Thoracic aorta (tissue), 2 donors: ENCODE data around the gene GLA. TPM values are rescaled to one million over a fixed set of nuclear protein-coding genes. Genes with fewer than 3 reads are reported as not detected.

Experiments used
- ATAC-seq: fragments of 150-250 bp; one replicate; pipeline ENCODE4 v1.8.0; 2017; ENCODE audit warnings: low read depth; ENCODE audit not compliant: insufficient number of reproducible peaks, low FRiP score
- DNase-seq: peaks from one replicate; pipeline ENCODE4 v3.0.0-alpha.2; 2020; ENCODE audit warnings: low spot score
- H3K27ac ChIP-seq, 2 donors: fragments of 200-600 bp; sonication (generic); 1 replicate in 1 of 2; 2 replicates in 1 of 2; pipeline ENCODE4 v1.5.1; 2016; ENCODE audit warnings: mild to moderate bottlenecking in 2 of 2, moderate library complexity in 2 of 2
- H3K27me3 ChIP-seq: fragments of 200-600 bp; sonication (generic); replicated peaks from 2 replicates; pipeline ENCODE4 v1.6.0; 2016; ENCODE audit warnings: mild to moderate bottlenecking; ENCODE audit not compliant: insufficient read depth
- H3K36me3 ChIP-seq: fragments of 200-600 bp; sonication (generic); one replicate; pipeline ENCODE4 v1.5.1; 2016
- H3K4me1 ChIP-seq, 2 donors: fragments of 200-600 bp; sonication (generic); 1 replicate in 1 of 2; 2 replicates in 1 of 2; pipeline versions ENCODE4 v1.5.1 to v1.6.0; 2016; ENCODE audit warnings: low read depth in 2 of 2, mild to moderate bottlenecking in 1 of 2; ENCODE audit not compliant: control insufficient read depth in 1 of 2
- H3K4me3 ChIP-seq: fragments of 200-600 bp; sonication (generic); 2 replicates; pipeline ENCODE4 v1.5.1; 2016; ENCODE audit warnings: mild to moderate bottlenecking
- H3K9me3 ChIP-seq: fragments of 200-600 bp; sonication (generic); 2 replicates; pipeline ENCODE4 v1.5.1; 2016
- total RNA-seq, 2 donors: library from RNA; depleted of rRNA; stranded (reverse); fragments of >200 nt; gene quantifications; one replicate each; pipeline versions ENCODE4 v1.1.0 to v1.2.3, GENCODE V29; 2016
- TF ChIP-seq, protein P1 (sequence below): fragments of 200-600 bp; sonication (generic); IDR thresholded peaks from one replicate; pipeline ENCODE4 v1.5.1; 2019; ENCODE audit warnings: antibody characterized with exemption

Gene GLA
- total RNA-seq, 2 donors from 2014 or later = 17.6 to 23.2 TPM

- Histone ChIP-seq H3K27me3 (no peaks in the 10 kb centered on the region), H3K4me3 (peak overlapping the region; percentile 83), H3K9me3 (no peaks in the 10 kb centered on the region), H3K27ac (peak overlapping the region; percentile 88 to 89), H3K36me3 (no peaks in the 10 kb centered on the region), H3K4me1 (peaks cover 0 to 11% of the 10 kb centered on the region in 2 donors)
- DNase-seq (no peak), ATAC-seq (no peak)
- TF ChIP-seq, protein P1, sequence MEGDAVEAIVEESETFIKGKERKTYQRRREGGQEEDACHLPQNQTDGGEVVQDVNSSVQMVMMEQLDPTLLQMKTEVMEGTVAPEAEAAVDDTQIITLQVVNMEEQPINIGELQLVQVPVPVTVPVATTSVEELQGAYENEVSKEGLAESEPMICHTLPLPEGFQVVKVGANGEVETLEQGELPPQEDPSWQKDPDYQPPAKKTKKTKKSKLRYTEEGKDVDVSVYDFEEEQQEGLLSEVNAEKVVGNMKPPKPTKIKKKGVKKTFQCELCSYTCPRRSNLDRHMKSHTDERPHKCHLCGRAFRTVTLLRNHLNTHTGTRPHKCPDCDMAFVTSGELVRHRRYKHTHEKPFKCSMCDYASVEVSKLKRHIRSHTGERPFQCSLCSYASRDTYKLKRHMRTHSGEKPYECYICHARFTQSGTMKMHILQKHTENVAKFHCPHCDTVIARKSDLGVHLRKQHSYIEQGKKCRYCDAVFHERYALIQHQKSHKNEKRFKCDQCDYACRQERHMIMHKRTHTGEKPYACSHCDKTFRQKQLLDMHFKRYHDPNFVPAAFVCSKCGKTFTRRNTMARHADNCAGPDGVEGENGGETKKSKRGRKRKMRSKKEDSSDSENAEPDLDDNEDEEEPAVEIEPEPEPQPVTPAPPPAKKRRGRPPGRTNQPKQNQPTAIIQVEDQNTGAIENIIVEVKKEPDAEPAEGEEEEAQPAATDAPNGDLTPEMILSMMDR = no peak
Measured at GRCh38 chrX:101417981-101418841, 10.5 kb upstream of the GLA start.

- Histone ChIP-seq H3K4me1 (peaks cover 0 to 11% of the 10 kb centered on the region in 2 donors), H3K4me3 (peak overlapping the region; percentile 83), H3K9me3 (no peaks in the 10 kb centered on the region), H3K27ac (peak overlapping the region; percentile 88 to 89), H3K36me3 (peaks cover 4% of the 10 kb centered on the region), H3K27me3 (no peaks in the 10 kb centered on the region)
- TF ChIP-seq, protein P1 = no peak
- ATAC-seq = no peak
- no peak for DNase-seq
Measured at GRCh38 chrX:101417190-101417589, 9.5 kb upstream of the GLA start.

GRCh38 chrX:101416691-101417090 is 9.0 kb upstream of the GLA start:
- no peak overlapping the region for H3K4me3 ChIP-seq
- H3K36me3 ChIP-seq = peaks cover 5% of the 10 kb centered on the region
- TF ChIP-seq, protein P1 = no peak
- ATAC-seq = no peak
- no peaks in the 10 kb centered on the region for H3K9me3 ChIP-seq
- no peak for DNase-seq
- no peaks in the 10 kb centered on the region for H3K27me3 ChIP-seq
- peaks cover 0 to 11% of the 10 kb centered on the region in 2 donors for H3K4me1 ChIP-seq
- H3K27ac ChIP-seq = no peak overlapping the region

GRCh38 chrX:101415180-101416145 is 7.7 kb upstream of the GLA start:
- Histone ChIP-seq H3K9me3 (no peaks in the 10 kb centered on the region), H3K4me3 (no peak overlapping the region), H3K36me3 (peaks cover 5% of the 10 kb centered on the region), H3K4me1 (peaks cover 0 to 16% of the 10 kb centered on the region in 2 donors), H3K27ac (peak overlapping the region; percentile 44 to 53), H3K27me3 (no peaks in the 10 kb centered on the region)
- TF ChIP-seq, protein P1 = peak; percentile 63
- ATAC-seq (no peak), DNase-seq (no peak)

DNA sequence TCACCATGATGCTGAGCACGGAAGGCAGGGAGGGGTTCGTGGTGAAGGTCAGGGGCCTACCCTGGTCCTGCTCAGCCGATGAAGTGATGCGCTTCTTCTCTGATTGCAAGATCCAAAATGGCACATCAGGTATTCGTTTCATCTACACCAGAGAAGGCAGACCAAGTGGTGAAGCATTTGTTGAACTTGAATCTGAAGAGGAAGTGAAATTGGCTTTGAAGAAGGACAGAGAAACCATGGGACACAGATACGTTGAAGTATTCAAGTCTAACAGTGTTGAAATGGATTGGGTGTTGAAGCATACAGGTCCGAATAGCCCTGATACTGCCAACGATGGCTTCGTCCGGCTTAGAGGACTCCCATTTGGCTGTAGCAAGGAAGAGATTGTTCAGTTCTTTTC is 4.3 kb upstream of the GLA start:
- no peak for DNase-seq
- Histone ChIP-seq H3K27ac (no peak overlapping the region), H3K27me3 (no peaks in the 10 kb centered on the region), H3K4me3 (no peak overlapping the region), H3K9me3 (no peaks in the 10 kb centered on the region), H3K36me3 (peaks cover 5% of the 10 kb centered on the region), H3K4me1 (peaks cover 5 to 12% of the 10 kb centered on the region in 2 donors)
- no peak for ATAC-seq
- TF ChIP-seq, protein P1 = no peak
